Hematopoietic multipotent progenitor cell (in vitro differentiated cells): ENCODE results near the gene PLEK2. TPM values are rescaled to one million over a fixed set of nuclear protein-coding genes. Genes with fewer than 3 reads are reported as not detected.
"Not testable (repeated sequence)": the region's sequence is repeated elsewhere in the genome, so short reads cannot be mapped to it uniquely, and the experiment has no call there.

Source experiments
- DNase-seq, 3 donors: peaks; one replicate each; pipeline ENCODE4 v3.0.0-alpha.2; 2011 to 2015; ENCODE audit warnings: low read depth in 2 of 3, low spot score in 2 of 3
- total RNA-seq: library from RNA; depleted of rRNA; stranded (reverse); fragments of >200 nt; gene quantifications from one replicate; pipeline ENCODE4 v1.2.3, GENCODE V29; 2012

The PLEK2 gene
- not detected for total RNA-seq

- peak in 1 of 3 donors; percentile 22 for DNase-seq
Observed at GRCh38 chr14:67411820-67412421, at the start of gene PLEK2. PLEK2 (minus strand) TSS chr14:67412165; CDS start chr14:67412059, 106 bp downstream.

GRCh38 chr14:67461341-67461985, 49.5 kb upstream of the PLEK2 start:
- DNase-seq: no peak

GRCh38 chr14:67459336-67459735, 47.4 kb upstream of the PLEK2 start:
- DNase-seq: no peak

GRCh38 chr14:67457782-67458181, 45.8 kb upstream of the PLEK2 start:
- DNase-seq: no peak

GRCh38 chr14:67456732-67457131, 44.8 kb upstream of the PLEK2 start:
- DNase-seq: no peak

- DNase-seq: no peak
Observed at GRCh38 chr14:67453575-67454300, 41.8 kb upstream of the PLEK2 start.

- DNase-seq: not testable (repeated sequence)
Observed at GRCh38 chr14:67451667-67452066, 39.7 kb upstream of the PLEK2 start.

- DNase-seq: no peak
Observed at GRCh38 chr14:67449096-67449495, 37.1 kb upstream of the PLEK2 start.

GRCh38 chr14:67447033-67447381, 35.0 kb upstream of the PLEK2 start:
- no peak for DNase-seq

- no peak for DNase-seq
Observed at GRCh38 chr14:67446371-67447032, 34.5 kb upstream of the PLEK2 start.

GRCh38 chr14:67444395-67444794, 32.4 kb upstream of the PLEK2 start:
- DNase-seq: no peak

- no peak for DNase-seq
Observed at GRCh38 chr14:67442139-67442906, 30.4 kb upstream of the PLEK2 start.

GRCh38 chr14:67441672-67442071, 29.7 kb upstream of the PLEK2 start:
- DNase-seq: no peak

- no peak for DNase-seq
Observed at GRCh38 chr14:67441256-67441655, 29.3 kb upstream of the PLEK2 start.

GRCh38 chr14:67440513-67440912, 28.5 kb upstream of the PLEK2 start:
- no peak for DNase-seq

GRCh38 chr14:67438969-67439368, 27.0 kb upstream of the PLEK2 start:
- DNase-seq: no peak

- DNase-seq: no peak
Observed at GRCh38 chr14:67436006-67436866, 24.3 kb upstream of the PLEK2 start.

GRCh38 chr14:67435603-67436002, 23.6 kb upstream of the PLEK2 start:
- no peak for DNase-seq

GRCh38 chr14:67432050-67432564, 20.1 kb upstream of the PLEK2 start:
- no peak for DNase-seq
